K562 (cell line): Measurements from ENCODE around the gene ZNF618. TPM values are rescaled to one million over a fixed set of nuclear protein-coding genes. Genes with fewer than 3 reads are reported as not detected.

ENCODE experiments used
- ARID1B ChIP-seq: fragments of 450-650 bp; IDR thresholded peaks from 2 replicates; pipeline ENCODE4 v1.6.1; 2016; ENCODE audit warnings: antibody characterized with exemption, mild to moderate bottlenecking, inconsistent platforms
- CBFA2T3 ChIP-seq: fragments of 450-650 bp; IDR thresholded peaks from 2 replicates; pipeline ENCODE4 v1.6.1; 2017
- CTBP1 ChIP-seq: fragments of 450-650 bp; IDR thresholded peaks from 2 replicates; pipeline ENCODE4 v1.6.1; 2016; ENCODE audit warnings: borderline replicate concordance
- EP300 ChIP-seq: IDR thresholded peaks from 2 replicates; pipeline ENCODE4 v1.6.1; 2012; ENCODE audit warnings: low read length, improper control_type of control experiment
- ESRRB ChIP-seq: fragments of 250-450 bp; sonication (Bioruptor Pico); IDR thresholded peaks from 2 replicates; pipeline ENCODE4 v1.5.0; 2020; ENCODE audit warnings: mild to moderate bottlenecking, moderate library complexity, borderline replicate concordance
- FOXP4 ChIP-seq: sonication (generic); formaldehyde crosslinking; IDR thresholded peaks from 2 replicates; pipeline ENCODE4 v1.8.0; 2022; ENCODE audit warnings: mild to moderate bottlenecking, missing genetic modification reagents, borderline replicate concordance
- GTF2E2 ChIP-seq: fragments of 200-800 bp; sonication (Bioruptor generic); IDR thresholded peaks from 2 replicates; pipeline ENCODE4 v1.6.1; 2016; ENCODE audit warnings: missing genetic modification characterization, missing compliant biosample characterization
- KHSRP ChIP-seq: fragments of 450-650 bp; IDR thresholded peaks from 2 replicates; pipeline ENCODE4 v1.6.1; 2017
- MCM3 ChIP-seq: fragments of 450-650 bp; IDR thresholded peaks from 2 replicates; pipeline ENCODE4 v1.6.1; 2016
- MED1 ChIP-seq: sonication (generic); formaldehyde crosslinking; IDR thresholded peaks from 2 replicates; pipeline ENCODE4 v1.8.1; 2023; ENCODE audit warnings: missing genetic modification reagents, borderline replicate concordance
- MEIS2 ChIP-seq: fragments of 450-650 bp; IDR thresholded peaks from 2 replicates; pipeline ENCODE4 v1.6.1; 2014; ENCODE audit warnings: mild to moderate bottlenecking; ENCODE audit not compliant: partially characterized antibody
- PKNOX1 ChIP-seq: fragments of 450-650 bp; IDR thresholded peaks from 2 replicates; pipeline ENCODE4 v1.6.1; 2016
- PTBP1 ChIP-seq: fragments of 200-400 bp; formaldehyde crosslinking; IDR thresholded peaks from 2 replicates; pipeline ENCODE4 v1.6.1; 2017; ENCODE audit warnings: low read depth, low read length
- RCOR1 ChIP-seq, 2 experiments: IDR thresholded peaks; 2 replicates each; pipeline ENCODE4 v1.6.1; 2012; ENCODE audit warnings: low read depth in 2 of 2, low read length in 2 of 2, borderline replicate concordance in 1 of 2, improper control_type of control experiment in 1 of 2
- TAL1 ChIP-seq: fragments of 450-650 bp; IDR thresholded peaks from 2 replicates; pipeline ENCODE4 v1.6.1; 2016; ENCODE audit warnings: mild to moderate bottlenecking
- TEAD1 ChIP-seq, 2 experiments: fragments of 450-650 bp in 1 of 2; sonication (generic) in 1 of 2; formaldehyde crosslinking; IDR thresholded peaks; 2 replicates each; pipeline versions ENCODE4 v1.4.0 to v1.8.0; 2020 to 2022; ENCODE audit warnings: mild to moderate bottlenecking in 2 of 2, missing genetic modification reagents in 1 of 2
- TEAD4 ChIP-seq, 2 experiments: sonication (generic) in 1 of 2; formaldehyde crosslinking in 1 of 2; IDR thresholded peaks; 2 replicates each; pipeline versions ENCODE4 v1.6.1 to v1.8.0; 2012 to 2022; ENCODE audit warnings: borderline replicate concordance in 1 of 2, inconsistent platforms in 1 of 2, low read length in 1 of 2, mild to moderate bottlenecking in 1 of 2, missing genetic modification reagents in 1 of 2
- USF2 ChIP-seq: sonication (generic); formaldehyde crosslinking; IDR thresholded peaks from 2 replicates; pipeline ENCODE4 v1.5.0; 2020; ENCODE audit warnings: missing genetic modification reagents
- ZBTB26 ChIP-seq: fragments of 450-650 bp; formaldehyde crosslinking; IDR thresholded peaks from 2 replicates; pipeline ENCODE4 v1.4.0; 2022; ENCODE audit warnings: missing genetic modification characterization
- ZBTB49 ChIP-seq: sonication (generic); formaldehyde crosslinking; IDR thresholded peaks from 2 replicates; pipeline ENCODE4 v1.8.0; 2022; ENCODE audit warnings: missing genetic modification reagents, mild to moderate bottlenecking, borderline replicate concordance
- ZNF324 ChIP-seq: fragments of 250-450 bp; sonication (Bioruptor Pico); IDR thresholded peaks from 2 replicates; pipeline ENCODE4 v1.4.0; 2020; ENCODE audit warnings: mild to moderate bottlenecking
- ZNF436 ChIP-seq: fragments of 250-450, 450-650 bp; sonication (Bioruptor Pico); formaldehyde crosslinking; IDR thresholded peaks from 2 replicates; pipeline ENCODE4 v1.7.0; 2020; ENCODE audit warnings: mild to moderate bottlenecking
- ZNF79 ChIP-seq: fragments of 250-450 bp; sonication (Bioruptor Pico); IDR thresholded peaks from 2 replicates; pipeline ENCODE4 v1.4.0; 2020; ENCODE audit warnings: low read depth, mild to moderate bottlenecking, moderate library complexity
- polyA plus RNA-seq, 8 experiments: library from polyadenylated mRNA; depleted of rRNA in 4 of 8; stranded (reverse) in 5 of 8; unstranded in 3 of 8; fragments of >200 nt; fragmentation: Nextera tagmentation in 2 of 8; fragmentation: Illumina TruSeq in 1 of 8; extraction: Ambion mirVana in 2 of 8; extraction: Trizol in 1 of 8; gene quantifications; 2 replicates each; pipeline versions ENCODE4 v1.2.1 to v1.2.3, GENCODE V29; 2011 to 2014; ENCODE audit warnings: inconsistent platforms in 1 of 8, missing spikeins in 1 of 8
- total RNA-seq, 7 experiments: library from RNA; depleted of rRNA in 6 of 7; stranded (reverse); fragments of >200 nt in 6 of 7; fragmentation: Illumina TruSeq in 2 of 7; extraction: Trizol in 2 of 7; gene quantifications; 2 replicates each; pipeline versions ENCODE4 v1.2.1 to v1.2.3, GENCODE V29; 2011 to 2021; ENCODE audit warnings: low replicate concordance in 1 of 7

Gene ZNF618
- total and polyA plus RNA-seq, 9 of the 15 experiments (the other 6 are each of a cell fraction or from before 2014, with no cell fraction given) = 0.08 to 13.7 (median 3.4) TPM

- no peak for TF ChIP-seq MED1
- TF ChIP-seq MCM3 = no peak
- peak; percentile 72 for TF ChIP-seq PKNOX1
- no peak for TF ChIP-seq FOXP4 (CRISPR knock-in tag)
- peak; percentile 57; the same call in 1 of the 2 replicates for TF ChIP-seq ARID1B
- TF ChIP-seq RCOR1 (IDR thresholded peaks at IDR 0.05; ENCODE audit: borderline replicate concordance in 1 of 2, low read depth in 2 of 2, low read length in 2 of 2) = 0 out of 4 replicates have a peak, but pooled peaks of 1 of the 2 experiments have one; percentile 16
- peak; percentile 30; the same call in 1 of the 2 replicates for TF ChIP-seq TAL1
- TF ChIP-seq CTBP1 = peak; percentile 33; the same call in 1 of the 2 replicates
- no peak for TF ChIP-seq TEAD1 (CRISPR knock-in tag; IDR thresholded peaks at IDR 0.05)
- TF ChIP-seq PTBP1 = no peak
- TF ChIP-seq ZBTB26 = no peak
- TF ChIP-seq GTF2E2 (tag) = no peak
- peak; percentile 38; the same call in 1 of the 2 replicates for TF ChIP-seq TEAD4 (IDR thresholded peaks at IDR 0.05; ENCODE audit: low read length)
- TF ChIP-seq TEAD4 (CRISPR knock-in tag; IDR thresholded peaks at IDR 0.05; ENCODE audit: borderline replicate concordance) = no peak
- peak; percentile 38 for TF ChIP-seq MEIS2
- TF ChIP-seq ZNF79 (CRISPR knock-in tag) = no peak
- TF ChIP-seq ESRRB = no peak
- no peak for TF ChIP-seq ZNF324 (CRISPR knock-in tag)
- 0 out of 2 replicates have a peak, but pooled peaks have one; percentile 16 for TF ChIP-seq EP300
- TF ChIP-seq KHSRP = no peak
- TF ChIP-seq ZBTB49 (CRISPR knock-in tag) = no peak
- peak; percentile 65 for TF ChIP-seq USF2 (CRISPR knock-in tag)
- TF ChIP-seq ZNF436 (CRISPR knock-in tag) = no peak
- peak; percentile 52; the same call in 1 of the 2 replicates for TF ChIP-seq CBFA2T3
These were observed 7.6 kb upstream of the ZNF618 start (continued) for GRCh38 chr9:113868501-113868900.
